H9 (cell line): ENCODE measurements around the gene EDN1. TPM values are rescaled to one million over a fixed set of nuclear protein-coding genes. Genes with fewer than 3 reads are reported as not detected.

Source experiments
- DNase-seq: peaks from one replicate; pipeline ENCODE4 v3.0.0-alpha.2; 2017
- H2AFZ ChIP-seq: one replicate; pipeline ENCODE4 v1.6.1; 2013; ENCODE audit warnings: mild to moderate bottlenecking, low read length, control low read depth, moderate library complexity
- H2AK5ac ChIP-seq: 2 replicates; pipeline ENCODE4 v1.6.1; 2013; ENCODE audit warnings: low read length, control low read depth, mixed read lengths; ENCODE audit not compliant: insufficient read length
- H2BK120ac ChIP-seq: one replicate; pipeline ENCODE4 v1.6.1; 2013; ENCODE audit warnings: low read depth, mild to moderate bottlenecking, low read length, control low read depth, inconsistent platforms; ENCODE audit not compliant: poor library complexity, severe bottlenecking
- H2BK12ac ChIP-seq: 2 replicates; pipeline ENCODE4 v1.6.1; 2013; ENCODE audit warnings: low read length, control low read depth, mixed read lengths, low read depth; ENCODE audit not compliant: insufficient read length
- H2BK15ac ChIP-seq: 2 replicates; pipeline ENCODE4 v1.6.1; 2013; ENCODE audit warnings: low read depth, low read length, control low read depth
- H2BK20ac ChIP-seq: one replicate; pipeline ENCODE4 v1.6.1; 2013; ENCODE audit warnings: low read depth, mild to moderate bottlenecking, low read length, control low read depth, inconsistent platforms; ENCODE audit not compliant: poor library complexity, severe bottlenecking
- H2BK5ac ChIP-seq: 2 replicates; pipeline ENCODE4 v1.6.1; 2013; ENCODE audit warnings: low read length, control low read depth, mixed read lengths; ENCODE audit not compliant: insufficient read length
- H3K14ac ChIP-seq: 2 replicates; pipeline ENCODE4 v1.6.1; 2013; ENCODE audit warnings: low read length, control low read depth; ENCODE audit not compliant: insufficient read depth
- H3K18ac ChIP-seq: 2 replicates; pipeline ENCODE4 v1.6.1; 2013; ENCODE audit warnings: low read depth, mild to moderate bottlenecking, mixed read lengths, low read length, control low read depth; ENCODE audit not compliant: insufficient read length
- H3K23ac ChIP-seq: 2 replicates; pipeline ENCODE4 v1.6.1; 2013; ENCODE audit warnings: low read length, control low read depth, mixed read lengths, low read depth; ENCODE audit not compliant: insufficient read length
- H3K23me2 ChIP-seq: 2 replicates; pipeline ENCODE4 v1.6.1; 2013; ENCODE audit warnings: low read depth, mild to moderate bottlenecking, mixed read lengths, low read length, control low read depth; ENCODE audit not compliant: insufficient read length, poor library complexity, severe bottlenecking
- H3K27ac ChIP-seq: 2 replicates; pipeline ENCODE4 v1.5.1; 2013; ENCODE audit warnings: low read length, control low read depth, mixed read lengths, low read depth; ENCODE audit not compliant: insufficient read length
- H3K27me3 ChIP-seq: 2 replicates; pipeline ENCODE4 v1.6.1; 2013; ENCODE audit warnings: low read length, control low read depth, inconsistent platforms; ENCODE audit not compliant: insufficient read depth
- H3K4ac ChIP-seq: 2 replicates; pipeline ENCODE4 v1.6.1; 2013; ENCODE audit warnings: low read depth, mild to moderate bottlenecking, control low read depth, inconsistent platforms, low read length, moderate library complexity
- H3K4me1 ChIP-seq: 2 replicates; pipeline ENCODE4 v1.6.1; 2013; ENCODE audit warnings: low read length, control low read depth, inconsistent platforms; ENCODE audit not compliant: insufficient read depth
- H3K4me2 ChIP-seq: 2 replicates; pipeline ENCODE4 v1.6.1; 2013; ENCODE audit warnings: low read length, control low read depth, mixed read lengths; ENCODE audit not compliant: insufficient read length, insufficient read depth
- H3K56ac ChIP-seq: 2 replicates; pipeline ENCODE4 v1.6.1; 2013; ENCODE audit warnings: low read depth, mild to moderate bottlenecking, mixed read lengths, low read length, control low read depth; ENCODE audit not compliant: insufficient read length
- H3K79me1 ChIP-seq: 2 replicates; pipeline ENCODE4 v1.6.1; 2013; ENCODE audit warnings: low read depth, mild to moderate bottlenecking, moderate library complexity, low read length, control low read depth, inconsistent platforms; ENCODE audit not compliant: insufficient read depth, poor library complexity, severe bottlenecking
- H3K79me2 ChIP-seq: 2 replicates; pipeline ENCODE4 v1.6.1; 2013; ENCODE audit warnings: low read length, control low read depth, inconsistent platforms; ENCODE audit not compliant: insufficient read depth
- H3K9ac ChIP-seq: 2 replicates; pipeline ENCODE4 v1.6.1; 2013; ENCODE audit warnings: low read length, control low read depth, mixed read lengths; ENCODE audit not compliant: insufficient read length; ENCODE audit errors: extremely low read depth
- H3K9me3 ChIP-seq: one replicate; pipeline ENCODE4 v1.6.1; 2013; ENCODE audit warnings: low read depth, low read length, inconsistent platforms; ENCODE audit not compliant: control insufficient read depth
- H3T11ph ChIP-seq: one replicate; pipeline ENCODE4 v1.6.1; 2013; ENCODE audit warnings: mild to moderate bottlenecking, low read length, control low read depth, inconsistent platforms
- H4K20me1 ChIP-seq: one replicate; pipeline ENCODE4 v1.6.1; 2013; ENCODE audit not compliant: control insufficient read depth, insufficient read length, insufficient read depth
- H4K5ac ChIP-seq: 2 replicates; pipeline ENCODE4 v1.6.1; 2013; ENCODE audit warnings: low read depth, mild to moderate bottlenecking, mixed read lengths, low read length, control low read depth; ENCODE audit not compliant: insufficient read length
- H4K8ac ChIP-seq: replicated peaks from 2 replicates; pipeline ENCODE4 v1.6.1; 2013; ENCODE audit warnings: low read length, control low read depth, mixed read lengths, low read depth; ENCODE audit not compliant: insufficient read length
- H4K91ac ChIP-seq: 2 replicates; pipeline ENCODE4 v1.6.1; 2013; ENCODE audit warnings: low read depth, mild to moderate bottlenecking, moderate library complexity, mixed read lengths, low read length, control low read depth; ENCODE audit not compliant: insufficient read length
- H3K27ac Mint-ChIP-seq, 3 experiments: 2 replicates in 2 of 3; 3 replicates in 1 of 3; pipeline ENCODE4 v1.8.0; 2020 to 2021; ENCODE audit warnings: mixed read lengths in 3 of 3, mild to moderate bottlenecking in 1 of 3, moderate library complexity in 1 of 3
- H3K27me3 Mint-ChIP-seq: 2 replicates; pipeline ENCODE4 v1.8.0; 2021; ENCODE audit warnings: low read depth, mild to moderate bottlenecking, moderate library complexity, mixed read lengths
- H3K36me3 Mint-ChIP-seq, 3 experiments: 2 replicates in 2 of 3; 3 replicates in 1 of 3; pipeline ENCODE4 v1.8.0; 2020 to 2021; ENCODE audit warnings: low read depth in 3 of 3, mixed read lengths in 3 of 3; ENCODE audit not compliant: insufficient read depth in 1 of 3
- H3K4me1 Mint-ChIP-seq, 2 experiments: 2 replicates each; pipeline ENCODE4 v1.8.0; 2020; ENCODE audit warnings: mixed read lengths in 2 of 2
- H3K4me3 Mint-ChIP-seq, 2 experiments: 2 replicates in 1 of 2; 3 replicates in 1 of 2; pipeline ENCODE4 v1.8.0; 2020 to 2021; ENCODE audit warnings: mild to moderate bottlenecking in 2 of 2, mixed read lengths in 2 of 2, moderate library complexity in 1 of 2
- H3K9me3 Mint-ChIP-seq, 2 experiments: 2 replicates in 1 of 2; 3 replicates in 1 of 2; pipeline ENCODE4 v1.8.0; 2020; ENCODE audit warnings: mild to moderate bottlenecking in 2 of 2, mixed read lengths in 2 of 2, moderate library complexity in 1 of 2
- WGBS: extraction: QIAGEN DNeasy Blood & Tissue Kit; methylation state at CpG from one replicate; pipeline ENCODE4 v1.1.7; 2013; ENCODE audit warnings: missing lambda C conversion rate, low lambda C conversion rate, mixed read lengths; ENCODE audit not compliant: insufficient read length; ENCODE audit errors: extremely low coverage; 5-methylcytosine and 5-hydroxymethylcytosine counted together
- total RNA-seq: library from RNA; stranded (reverse); gene quantifications from 2 replicates; pipeline ENCODE4 v1.2.1, GENCODE V29; 2021
- TF ChIP-seq, protein P1 (sequence below): fragments of 200-600 bp; sonication (generic); conservative IDR thresholded peaks from 3 replicates; pipeline ENCODE4 v1.8.0; 2021; ENCODE audit warnings: antibody characterized with exemption, mild to moderate bottlenecking

EDN1 gene
- total RNA-seq, 1 experiment from 2014 or later: 2.1 TPM

DNA sequence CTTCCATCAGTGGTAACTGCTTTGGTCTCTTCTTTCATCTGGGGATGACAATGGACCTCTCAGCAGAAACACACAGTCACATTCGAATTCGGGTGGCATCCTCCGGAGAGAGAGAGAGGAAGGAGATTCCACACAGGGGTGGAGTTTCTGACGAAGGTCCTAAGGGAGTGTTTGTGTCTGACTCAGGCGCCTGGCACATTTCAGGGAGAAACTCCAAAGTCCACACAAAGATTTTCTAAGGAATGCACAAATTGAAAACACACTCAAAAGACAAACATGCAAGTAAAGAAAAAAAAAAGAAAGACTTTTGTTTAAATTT is 6.1 kb downstream of the EDN1 start:
- Histone ChIP-seq H3K56ac (no peak overlapping the region), H3K23ac (no peak overlapping the region), H3K27ac (no peak overlapping the region), H4K8ac (no peak overlapping the region), H4K5ac (no peak overlapping the region), H3K4ac (no peak overlapping the region), H3T11ph (no peak overlapping the region), H2BK15ac (no peak overlapping the region), H3K4me2 (no peak overlapping the region), H3K4me1 (no peaks in the 10 kb centered on the region; the same call in 1 of the 2 replicates), H3K9me3 (no peaks in the 10 kb centered on the region), H2BK5ac (no peak overlapping the region), H2BK12ac (no peak overlapping the region), H4K20me1 (no peaks in the 10 kb centered on the region), H3K23me2 (no peaks in the 10 kb centered on the region), H3K79me2 (no peaks in the 10 kb centered on the region), H3K79me1 (no peaks in the 10 kb centered on the region), H2BK120ac (no peak overlapping the region), H4K91ac (no peak overlapping the region), H3K9ac (no peak overlapping the region), H3K27me3 (no peaks in the 10 kb centered on the region), H2AFZ (no peak overlapping the region), H3K18ac (no peak overlapping the region), H2BK20ac (no peak overlapping the region), H2AK5ac (no peak overlapping the region), H3K14ac (no peak overlapping the region)
- Mint-ChIP-seq H3K4me1 (peaks cover 24 to 31% of the 10 kb centered on the region in 2 experiments), H3K36me3 (peaks cover 0 to 31% (median 5%) of the 10 kb centered on the region in 3 experiments; a peak in 3 of 7 replicates), H3K27ac (no peak overlapping the region), H3K4me3 (no peak overlapping the region; a peak in 1 of 5 replicates), H3K9me3 (no peaks in the 10 kb centered on the region; a peak in 1 of 5 replicates), H3K27me3 (peaks cover 9% of the 10 kb centered on the region)
- no CpG with 5 or more reads among the region's 5 CpGs for WGBS
- DNase-seq: no peak
- TF ChIP-seq, protein P1, sequence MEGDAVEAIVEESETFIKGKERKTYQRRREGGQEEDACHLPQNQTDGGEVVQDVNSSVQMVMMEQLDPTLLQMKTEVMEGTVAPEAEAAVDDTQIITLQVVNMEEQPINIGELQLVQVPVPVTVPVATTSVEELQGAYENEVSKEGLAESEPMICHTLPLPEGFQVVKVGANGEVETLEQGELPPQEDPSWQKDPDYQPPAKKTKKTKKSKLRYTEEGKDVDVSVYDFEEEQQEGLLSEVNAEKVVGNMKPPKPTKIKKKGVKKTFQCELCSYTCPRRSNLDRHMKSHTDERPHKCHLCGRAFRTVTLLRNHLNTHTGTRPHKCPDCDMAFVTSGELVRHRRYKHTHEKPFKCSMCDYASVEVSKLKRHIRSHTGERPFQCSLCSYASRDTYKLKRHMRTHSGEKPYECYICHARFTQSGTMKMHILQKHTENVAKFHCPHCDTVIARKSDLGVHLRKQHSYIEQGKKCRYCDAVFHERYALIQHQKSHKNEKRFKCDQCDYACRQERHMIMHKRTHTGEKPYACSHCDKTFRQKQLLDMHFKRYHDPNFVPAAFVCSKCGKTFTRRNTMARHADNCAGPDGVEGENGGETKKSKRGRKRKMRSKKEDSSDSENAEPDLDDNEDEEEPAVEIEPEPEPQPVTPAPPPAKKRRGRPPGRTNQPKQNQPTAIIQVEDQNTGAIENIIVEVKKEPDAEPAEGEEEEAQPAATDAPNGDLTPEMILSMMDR: no peak
